ENCODE results near the gene SGCA.

The SGCA gene

DNA sequence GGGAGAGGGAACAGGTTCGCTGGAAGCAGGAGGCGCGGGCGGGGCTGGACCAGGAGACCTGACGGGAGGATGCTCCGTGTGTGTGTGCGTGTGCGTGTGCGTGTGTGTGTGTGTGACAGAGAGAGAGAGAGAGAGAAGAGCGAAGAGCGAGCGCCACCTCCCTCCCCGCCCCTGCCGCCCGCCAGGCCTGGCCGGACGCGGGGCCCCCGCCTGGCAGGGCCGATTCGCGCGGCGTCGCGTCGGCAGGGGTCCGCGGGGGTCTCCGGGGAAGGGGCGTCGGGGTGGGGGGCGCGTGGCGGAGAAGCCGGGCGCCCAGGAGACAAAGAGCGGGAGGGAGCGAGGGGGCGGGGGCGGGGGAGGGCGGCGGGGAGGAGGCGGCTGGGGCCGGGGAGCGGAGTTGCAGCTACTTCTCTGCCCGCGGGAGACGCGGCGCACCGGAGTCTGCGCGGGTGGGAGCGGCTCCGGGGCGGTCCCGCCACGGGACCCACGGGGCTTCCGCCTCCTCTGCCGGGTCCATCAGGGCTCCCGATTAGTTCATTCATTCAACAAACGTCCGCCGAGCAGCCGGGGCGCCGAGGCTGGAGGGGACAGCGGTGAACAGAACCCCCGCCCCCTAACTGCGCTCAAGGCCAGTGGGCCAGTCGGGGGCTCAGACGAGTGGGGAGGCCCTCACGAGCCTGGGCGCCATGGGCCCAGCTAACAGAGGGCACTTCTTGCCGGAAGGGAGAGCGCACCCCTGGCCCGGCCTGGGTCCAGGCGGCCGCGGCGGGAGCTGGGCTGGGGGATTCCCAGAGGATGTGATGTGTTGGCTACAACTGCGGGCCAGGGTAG is 35.9 kb upstream of the SGCA start, which contains the start of gene SAMD14:
SAMD14 (minus strand) TSS at position 433 of the 831 bp plus-strand sequence. CDS start 5,201 bp downstream, outside the sequence.
- H3K36me3 Mint-ChIP-seq (ENCODE audit: low read depth) = peaks cover 25% of the 10 kb centered on the region
- H3K4me3 Mint-ChIP-seq = peak within 1 kb of the TSS; percentile 71
- peaks cover 32% of the 10 kb centered on the region for H3K4me1 Mint-ChIP-seq (ENCODE audit: low read depth)
- no peaks in the 10 kb centered on the region for H3K9me3 Mint-ChIP-seq
- H3K27me3 Mint-ChIP-seq (ENCODE audit: low read depth) = peaks cover 37% of the 10 kb centered on the region
- peak; percentile 27 for DNase-seq (ENCODE audit: low spot score)
- peak within 1 kb of the TSS; percentile 75 for H3K27ac Mint-ChIP-seq

GRCh38 chr17:50130559-50131305 is 35.1 kb upstream of the SGCA start:
- Mint-ChIP-seq H3K4me1 (ENCODE audit: low read depth) (peaks cover 32% of the 10 kb centered on the region), H3K9me3 (no peaks in the 10 kb centered on the region), H3K4me3 (peak overlapping the region; percentile 48), H3K27me3 (ENCODE audit: low read depth) (peaks cover 32% of the 10 kb centered on the region), H3K36me3 (ENCODE audit: low read depth) (peaks cover 28% of the 10 kb centered on the region), H3K27ac (peak overlapping the region; percentile 31)
- DNase-seq (ENCODE audit: low spot score) = no peak

DNA sequence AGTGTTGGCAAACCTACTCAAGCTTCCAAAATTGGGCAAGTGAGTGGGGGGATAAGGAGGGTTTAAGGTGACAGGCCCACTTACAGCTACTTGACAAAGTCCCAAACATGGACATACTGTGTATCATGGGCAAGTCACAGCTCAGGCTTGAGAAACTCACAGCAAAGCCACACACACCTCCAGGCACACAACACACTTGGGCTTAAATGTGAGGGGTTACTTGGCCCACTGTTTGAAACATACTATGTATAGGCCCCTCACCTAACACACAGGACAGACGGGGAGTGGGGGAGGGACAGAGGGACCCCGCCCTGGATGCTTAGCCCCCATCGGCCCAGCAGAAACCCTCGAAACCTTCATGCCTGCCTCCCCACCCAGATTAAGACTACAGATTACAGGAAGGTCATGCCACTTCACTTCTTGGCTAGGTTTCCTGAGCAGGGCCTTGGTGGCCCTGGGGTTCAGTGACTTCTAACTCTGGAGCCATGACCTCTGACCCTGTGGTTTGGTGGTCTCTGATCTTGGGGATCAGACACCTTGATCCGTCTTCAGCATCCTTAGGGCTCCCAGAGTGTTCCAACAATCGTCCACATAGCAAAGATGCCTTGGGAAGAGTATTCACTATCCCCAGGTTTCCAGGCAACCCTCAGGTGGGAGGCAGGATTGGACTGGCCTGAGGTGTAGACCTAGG is 33.6 kb upstream of the SGCA start:
- H3K4me1 Mint-ChIP-seq (ENCODE audit: low read depth) = peaks cover 32% of the 10 kb centered on the region
- peaks cover 25% of the 10 kb centered on the region for H3K27me3 Mint-ChIP-seq (ENCODE audit: low read depth)

DNA sequence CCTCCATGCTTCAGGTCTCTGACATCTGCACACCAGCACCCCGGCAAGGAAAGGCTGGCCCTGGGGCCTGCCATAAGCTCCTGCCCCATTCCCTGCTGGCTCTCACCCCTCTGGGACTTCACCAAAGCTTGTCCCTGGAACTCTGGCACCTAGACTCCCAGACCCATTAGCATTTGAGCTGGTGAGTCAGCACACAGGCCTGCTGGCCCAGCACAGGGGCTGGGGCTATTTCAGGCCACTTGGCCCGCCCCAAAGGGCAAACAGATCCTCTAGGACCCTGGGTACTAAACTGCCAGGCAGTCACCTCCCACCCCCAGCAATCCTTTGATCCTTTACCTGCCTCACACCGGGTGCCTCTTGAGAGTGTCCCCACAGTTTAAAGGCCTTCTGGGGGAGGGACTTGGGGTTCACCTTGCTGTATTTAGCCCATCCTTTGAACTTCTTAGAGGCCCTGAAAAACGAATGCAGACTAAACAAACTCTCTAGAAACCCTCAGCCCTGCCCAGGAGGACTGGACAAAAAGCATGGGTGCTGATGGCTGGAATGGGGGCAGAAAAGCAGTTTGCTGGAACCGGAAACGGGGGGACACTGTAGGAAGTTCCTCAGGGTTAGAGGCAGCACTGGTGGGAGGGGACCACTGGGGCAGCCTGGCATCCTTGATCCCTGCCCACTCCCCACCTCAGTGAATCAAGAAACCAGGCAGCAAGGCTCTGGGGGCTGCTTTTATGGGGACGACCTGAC is 32.6 kb upstream of the SGCA start:
- Mint-ChIP-seq H3K27me3 (ENCODE audit: low read depth) (peaks cover 16% of the 10 kb centered on the region), H3K9me3 (no peaks in the 10 kb centered on the region), H3K4me3 (no peak overlapping the region), H3K4me1 (ENCODE audit: low read depth) (peaks cover 30% of the 10 kb centered on the region), H3K27ac (peak overlapping the region; percentile 41), H3K36me3 (ENCODE audit: low read depth) (peaks cover 51% of the 10 kb centered on the region)
- DNase-seq (ENCODE audit: low spot score) = no peak

More for the DNA sequence above, 33.6 kb upstream of the SGCA start:
- no peak overlapping the region for H3K4me3 Mint-ChIP-seq
- H3K36me3 Mint-ChIP-seq (ENCODE audit: low read depth) = peaks cover 42% of the 10 kb centered on the region
- H3K9me3 Mint-ChIP-seq = no peaks in the 10 kb centered on the region
- peak overlapping the region; percentile 62 for H3K27ac Mint-ChIP-seq
- no peak for DNase-seq (ENCODE audit: low spot score)

GRCh38 chr17:50133769-50134099 is 32.1 kb upstream of the SGCA start:
- no peak for DNase-seq (ENCODE audit: low spot score)
- peaks cover 57% of the 10 kb centered on the region for H3K36me3 Mint-ChIP-seq (ENCODE audit: low read depth)
- peaks cover 27% of the 10 kb centered on the region for H3K4me1 Mint-ChIP-seq (ENCODE audit: low read depth)
- H3K9me3 Mint-ChIP-seq = no peaks in the 10 kb centered on the region
- H3K4me3 Mint-ChIP-seq = no peak overlapping the region
- no peak overlapping the region for H3K27ac Mint-ChIP-seq
- peaks cover 11% of the 10 kb centered on the region for H3K27me3 Mint-ChIP-seq (ENCODE audit: low read depth)

DNA sequence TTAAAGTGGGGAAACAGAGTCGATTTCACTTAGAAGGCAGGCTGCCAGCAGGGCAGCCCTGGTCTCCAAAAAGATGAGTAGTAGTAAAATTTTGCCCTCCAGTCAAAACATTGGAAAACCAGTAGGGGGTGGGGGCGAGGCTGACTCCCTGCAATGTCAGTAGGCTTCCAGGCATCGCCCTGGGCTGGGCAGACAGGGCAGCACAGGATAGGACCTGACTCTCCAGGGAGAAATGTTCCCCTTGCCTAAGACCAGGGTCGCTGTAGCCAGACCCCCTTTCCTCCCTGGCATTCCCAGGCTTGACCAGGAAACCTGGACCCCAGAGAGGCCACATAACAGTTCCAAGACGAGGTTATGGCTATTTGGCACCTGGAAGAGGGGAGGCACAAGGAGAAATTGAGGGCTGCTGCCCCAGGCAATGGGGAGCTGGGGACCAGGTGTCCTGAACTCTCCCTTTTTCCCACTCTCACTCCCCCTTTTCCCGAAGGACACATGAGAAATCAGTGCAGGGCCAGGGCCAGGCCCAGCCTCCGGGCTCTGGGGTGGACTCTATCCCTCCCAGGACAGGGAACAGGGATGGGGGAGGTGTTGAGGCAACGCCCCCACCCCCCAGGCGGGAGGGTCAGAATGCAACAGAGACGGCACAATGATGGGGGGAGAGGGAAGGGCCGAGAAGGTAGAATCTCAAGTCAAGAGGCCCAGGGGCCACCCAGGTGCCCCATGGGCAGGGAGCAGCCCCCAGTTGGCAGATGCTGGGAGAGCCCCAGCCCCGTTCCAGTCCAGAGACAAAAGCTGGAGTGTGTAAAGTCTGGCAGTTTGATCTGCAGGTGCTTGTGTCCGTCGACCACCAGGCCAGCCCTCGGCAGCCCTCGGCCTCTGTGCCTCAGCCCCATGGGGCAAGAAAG is 31.3 kb upstream of the SGCA start:
- H3K27ac Mint-ChIP-seq = no peak overlapping the region
- H3K4me1 Mint-ChIP-seq (ENCODE audit: low read depth) = peaks cover 26% of the 10 kb centered on the region
- no peaks in the 10 kb centered on the region for H3K9me3 Mint-ChIP-seq
- no peak overlapping the region for H3K4me3 Mint-ChIP-seq
- H3K27me3 Mint-ChIP-seq (ENCODE audit: low read depth) = peaks cover 7% of the 10 kb centered on the region
- peaks cover 64% of the 10 kb centered on the region for H3K36me3 Mint-ChIP-seq (ENCODE audit: low read depth)
- DNase-seq (ENCODE audit: low spot score) = no peak

DNA sequence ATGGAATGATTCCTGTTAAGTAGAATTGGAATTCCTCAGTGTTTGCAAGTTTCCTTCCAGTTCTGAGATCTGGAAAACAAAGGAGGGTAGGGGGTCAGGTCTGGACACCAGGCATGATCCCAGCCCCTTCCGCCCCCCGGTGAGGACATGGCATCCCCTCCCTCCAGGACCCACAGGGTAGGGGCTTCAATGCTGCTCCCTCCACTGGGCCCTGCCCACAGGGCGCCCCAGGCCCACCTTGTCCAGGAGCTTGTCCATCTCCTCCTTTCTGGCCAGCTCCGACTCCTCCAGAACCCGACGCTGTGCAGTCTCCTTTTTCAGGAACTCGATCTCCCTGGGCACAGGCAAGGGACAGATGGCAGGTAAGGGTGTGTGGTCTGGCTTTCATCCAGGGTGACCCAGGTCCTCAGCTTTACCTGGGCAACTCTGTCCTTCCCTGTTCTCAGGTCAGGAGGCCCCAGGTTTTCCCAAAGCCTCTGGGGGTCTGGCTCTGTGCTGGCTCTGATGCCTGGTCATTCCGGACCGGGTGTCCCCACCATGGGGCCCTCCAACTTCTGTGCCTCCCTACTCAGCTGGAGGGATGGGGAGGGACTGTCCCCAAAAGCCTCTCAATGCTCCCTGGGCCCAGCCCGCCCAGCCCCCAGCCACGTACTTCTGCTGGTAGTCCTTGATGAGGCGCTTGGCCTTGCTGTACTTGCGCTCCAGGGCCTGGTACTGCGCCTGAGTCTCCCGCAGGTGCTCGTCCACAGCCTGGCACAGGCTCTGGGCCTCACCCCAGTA is 30.3 kb upstream of the SGCA start:
- H3K27me3 Mint-ChIP-seq (ENCODE audit: low read depth) = peaks cover 5% of the 10 kb centered on the region
- H3K27ac Mint-ChIP-seq = no peak overlapping the region
- peaks cover 74% of the 10 kb centered on the region for H3K36me3 Mint-ChIP-seq (ENCODE audit: low read depth)
- DNase-seq (ENCODE audit: low spot score) = no peak
- no peak overlapping the region for H3K4me3 Mint-ChIP-seq
- H3K4me1 Mint-ChIP-seq (ENCODE audit: low read depth) = peaks cover 35% of the 10 kb centered on the region
- H3K9me3 Mint-ChIP-seq = no peaks in the 10 kb centered on the region

- Mint-ChIP-seq H3K9me3 (no peaks in the 10 kb centered on the region), H3K27me3 (ENCODE audit: low read depth) (no peaks in the 10 kb centered on the region), H3K27ac (peak overlapping the region; percentile 45), H3K4me1 (ENCODE audit: low read depth) (peaks cover 36% of the 10 kb centered on the region), H3K36me3 (ENCODE audit: low read depth) (peaks cover 75% of the 10 kb centered on the region), H3K4me3 (no peak overlapping the region)
- DNase-seq (ENCODE audit: low spot score) = no peak
Measured at GRCh38 chr17:50136096-50136687, 29.6 kb upstream of the SGCA start.

DNA sequence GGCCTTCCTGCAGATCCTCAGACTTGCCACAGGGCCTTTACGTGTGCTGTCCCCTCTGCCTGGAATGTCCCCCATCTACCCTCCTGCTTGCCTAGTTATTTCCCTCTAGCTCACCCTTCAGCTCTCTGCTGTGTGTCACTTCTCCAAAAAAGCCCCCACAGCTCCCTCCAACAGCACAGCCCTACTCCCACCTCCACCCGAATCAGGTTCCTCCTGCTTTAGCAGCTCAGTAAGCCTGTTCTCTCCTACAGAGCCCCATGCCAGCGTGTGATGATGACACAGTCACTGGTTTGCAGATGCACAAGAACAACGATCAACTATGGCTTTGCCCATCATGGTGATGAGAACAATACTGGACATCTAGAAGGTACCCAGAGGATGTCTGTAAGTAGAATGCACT is 28.8 kb upstream of the SGCA start:
- Mint-ChIP-seq H3K36me3 (ENCODE audit: low read depth) (peaks cover 77% of the 10 kb centered on the region), H3K27me3 (ENCODE audit: low read depth) (no peaks in the 10 kb centered on the region), H3K4me1 (ENCODE audit: low read depth) (peaks cover 38% of the 10 kb centered on the region), H3K9me3 (no peaks in the 10 kb centered on the region), H3K4me3 (no peak overlapping the region), H3K27ac (no peak overlapping the region)
- no peak for DNase-seq (ENCODE audit: low spot score)

DNA sequence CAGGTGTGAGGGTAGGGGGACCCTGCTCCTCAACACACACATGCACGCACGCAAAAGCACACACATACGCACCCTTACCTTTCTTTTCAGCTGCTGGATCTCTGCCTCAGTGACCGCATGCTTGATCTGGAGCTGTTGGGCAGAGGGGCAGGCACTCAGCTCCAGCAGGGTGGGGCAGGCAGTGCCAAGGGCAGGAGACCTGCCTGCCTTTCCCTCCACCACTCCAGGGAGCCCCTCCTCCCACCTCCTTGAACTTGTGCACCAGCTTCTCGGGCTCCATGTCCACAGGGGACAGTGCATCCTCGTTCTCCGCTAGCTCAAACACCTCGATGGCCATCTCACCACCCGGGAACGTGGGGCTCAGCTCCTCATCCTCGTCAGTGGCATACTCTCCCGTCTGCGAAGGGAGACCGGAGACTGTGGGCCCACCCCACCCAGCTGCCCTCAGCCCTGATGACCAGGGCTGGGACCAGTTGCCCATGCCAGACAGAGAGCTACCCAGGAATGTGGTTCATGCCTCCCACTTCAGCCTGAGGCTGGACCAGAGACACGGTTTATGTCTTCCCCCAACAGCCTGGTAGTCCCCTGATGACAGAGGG is 26.5 kb upstream of the SGCA start:
- H3K27ac Mint-ChIP-seq = peak overlapping the region; percentile 88
- H3K4me3 Mint-ChIP-seq = peak overlapping the region; percentile 86
- H3K9me3 Mint-ChIP-seq = no peaks in the 10 kb centered on the region
- H3K36me3 Mint-ChIP-seq (ENCODE audit: low read depth) = peaks cover 85% of the 10 kb centered on the region
- DNase-seq (ENCODE audit: low spot score) = no peak
- H3K27me3 Mint-ChIP-seq (ENCODE audit: low read depth) = no peaks in the 10 kb centered on the region
- peaks cover 51% of the 10 kb centered on the region for H3K4me1 Mint-ChIP-seq (ENCODE audit: low read depth)

- Mint-ChIP-seq H3K27ac (peak overlapping the region; percentile 88), H3K9me3 (no peaks in the 10 kb centered on the region), H3K4me3 (peak overlapping the region; percentile 86), H3K27me3 (ENCODE audit: low read depth) (no peaks in the 10 kb centered on the region), H3K36me3 (ENCODE audit: low read depth) (peaks cover 90% of the 10 kb centered on the region), H3K4me1 (ENCODE audit: low read depth) (peaks cover 59% of the 10 kb centered on the region)
- peak; percentile 75 for DNase-seq (ENCODE audit: low spot score)
Measured at GRCh38 chr17:50139950-50140885, 25.6 kb upstream of the SGCA start.

All from T-helper 2 cell treated with Interferon-gamma antibody and Interleukin-4, amounts not matched to agents 5 μg/mL and 100 μg/mL, for 36 hours (primary cell).